NT2/D1 (cell line): ENCODE measurements around the gene GAREM1.

Experiments
- SUZ12 ChIP-seq: IDR thresholded peaks from 2 replicates; pipeline ENCODE4 v1.6.1; 2011; ENCODE audit not compliant: insufficient read length, insufficient read depth; ENCODE audit errors: extremely low read depth
- ZNF274 ChIP-seq: IDR thresholded peaks from 2 replicates; pipeline ENCODE4 v1.6.1; 2011; ENCODE audit warnings: mild to moderate bottlenecking, low read depth, low read length

DNA sequence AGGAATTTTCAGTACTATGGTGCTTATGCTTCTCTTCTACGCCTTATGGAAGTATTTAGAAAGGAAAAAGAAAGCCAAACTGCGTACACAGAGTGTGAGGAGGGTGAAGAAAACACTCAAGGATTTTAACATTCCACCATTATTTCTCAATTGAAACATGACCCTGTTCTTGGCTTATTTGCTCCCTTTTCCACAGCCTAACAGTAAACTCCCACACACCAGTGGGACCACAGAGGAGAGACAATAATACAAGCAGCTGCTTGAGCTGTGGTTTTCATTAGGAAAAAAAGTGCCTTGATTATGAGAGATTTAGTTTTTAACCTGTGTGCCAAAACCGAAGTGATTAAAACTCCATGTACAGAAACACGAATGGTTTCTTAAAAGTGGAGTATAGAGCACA, 146.5 kb downstream of the GAREM1 start:
- TF ChIP-seq ZNF274 (no peak), SUZ12 (no peak)
